Ishikawa (cell line): ENCODE results near the gene PLCB1.

ENCODE experiments used
- CEBPB ChIP-seq: IDR thresholded peaks from 2 replicates; pipeline ENCODE4 v1.6.1; 2012
- EGR1 ChIP-seq: IDR thresholded peaks from 2 replicates; pipeline ENCODE4 v1.6.1; 2012
- EP300 ChIP-seq: IDR thresholded peaks from 2 replicates; pipeline ENCODE4 v1.6.1; 2012; ENCODE audit warnings: borderline replicate concordance
- FOXM1 ChIP-seq: IDR thresholded peaks from 2 replicates; pipeline ENCODE4 v1.6.1; 2012; ENCODE audit warnings: low read depth, borderline replicate concordance
- MAX ChIP-seq: IDR thresholded peaks from 2 replicates; pipeline ENCODE4 v1.6.1; 2012
- NFIC ChIP-seq: IDR thresholded peaks from 2 replicates; pipeline ENCODE4 v1.6.1; 2012
- RAD21 ChIP-seq: IDR thresholded peaks from 2 replicates; pipeline ENCODE4 v1.6.1; 2012; ENCODE audit warnings: low read depth
- REST ChIP-seq: IDR thresholded peaks from 2 replicates; pipeline ENCODE4 v1.6.1; 2012; ENCODE audit warnings: low read depth, mild to moderate bottlenecking
- TAF1 ChIP-seq: IDR thresholded peaks from 2 replicates; pipeline ENCODE4 v1.6.1; 2012; ENCODE audit warnings: low read depth, mild to moderate bottlenecking
- TCF12 ChIP-seq: IDR thresholded peaks from 2 replicates; pipeline ENCODE4 v1.6.1; 2012; ENCODE audit warnings: low read depth
- TEAD4 ChIP-seq: IDR thresholded peaks from 2 replicates; pipeline ENCODE4 v1.6.1; 2012
- USF1 ChIP-seq: IDR thresholded peaks from 2 replicates; pipeline ENCODE4 v1.6.1; 2012
- YY1 ChIP-seq: IDR thresholded peaks from 2 replicates; pipeline ENCODE4 v1.6.1; 2012; ENCODE audit warnings: low read depth

- TF ChIP-seq EP300: no peak
- no peak for TF ChIP-seq EGR1
- no peak for TF ChIP-seq USF1
- TF ChIP-seq TAF1: no peak
- no peak for TF ChIP-seq REST
- TF ChIP-seq YY1: no peak
- TF ChIP-seq MAX: no peak
- no peak for TF ChIP-seq NFIC
- TF ChIP-seq CEBPB: no peak
- TF ChIP-seq RAD21: no peak
- TF ChIP-seq FOXM1: no peak
- TF ChIP-seq TEAD4: no peak
- no peak for TF ChIP-seq TCF12
Observed at GRCh38 chr20:8221887-8222419, 89.9 kb downstream of the PLCB1 start.
